Measurements from ENCODE around the gene EPB41L5.
"Not testable (repeated sequence)": the region's sequence is repeated elsewhere in the genome, so short reads cannot be mapped to it uniquely, and the experiment has no call there.

EPB41L5 gene

DNA sequence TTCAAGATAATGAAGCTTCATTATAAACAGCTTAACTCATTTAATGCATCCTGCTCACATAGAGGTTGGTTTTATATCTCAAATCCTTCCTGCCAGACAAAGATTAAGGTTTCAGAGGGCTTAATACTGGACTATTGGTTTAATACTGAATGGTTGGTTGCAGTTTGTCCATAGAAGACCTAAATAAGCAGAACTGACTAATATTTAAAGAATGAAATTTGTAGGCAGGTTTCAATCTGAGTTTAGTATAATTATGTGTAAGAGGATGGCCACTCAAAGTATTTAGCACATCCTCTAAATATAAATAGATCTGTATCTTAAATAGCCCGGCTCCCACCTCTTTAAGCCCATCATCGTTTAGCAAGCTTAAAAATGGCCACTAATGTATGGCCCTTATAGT is 92.5 kb downstream of the EPB41L5 start:
- no peak overlapping the region for H3K4me3 ChIP-seq (ENCODE audit: low read length)
- H3K36me3 ChIP-seq (ENCODE audit: control insufficient read depth, low read depth, low read length) = peaks cover 14% of the 10 kb centered on the region
- H3K27me3 ChIP-seq (ENCODE audit: control insufficient read depth, insufficient read depth, low read length) = no peaks in the 10 kb centered on the region
- H3K4me1 ChIP-seq (ENCODE audit: control insufficient read depth, low read depth, low read length) = no peaks in the 10 kb centered on the region
- no peaks in the 10 kb centered on the region for H3K9me3 ChIP-seq (ENCODE audit: control insufficient read depth, low read depth, low read length)
- no peak overlapping the region for H3K9ac ChIP-seq (ENCODE audit: low read length)
- no peak overlapping the region for H3K27ac ChIP-seq (ENCODE audit: low read length)

DNA sequence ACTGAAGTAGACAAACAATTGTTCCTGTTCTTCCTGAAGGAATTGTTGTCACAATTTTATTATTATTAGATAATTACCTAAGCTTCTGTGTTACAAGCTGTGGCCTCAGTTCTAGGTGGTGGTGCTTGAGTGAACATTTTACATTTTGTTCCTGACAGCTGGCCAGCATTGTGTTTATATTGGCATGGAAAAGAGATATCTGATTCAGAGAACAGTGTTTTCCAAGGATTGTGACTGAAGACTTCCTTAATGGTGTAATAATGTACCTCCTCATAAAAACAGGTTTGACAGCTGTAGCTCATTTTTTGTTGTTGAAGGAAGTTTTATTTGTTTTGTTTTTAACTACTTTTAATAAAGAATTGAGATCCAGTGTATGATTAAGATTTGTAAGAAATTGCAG is 95.2 kb downstream of the EPB41L5 start:
- H3K4me3 ChIP-seq (ENCODE audit: low read length) = no peak overlapping the region
- no peak overlapping the region for H3K9ac ChIP-seq (ENCODE audit: low read length)
- no peak overlapping the region for H3K27ac ChIP-seq (ENCODE audit: low read length)
- H3K9me3 ChIP-seq (ENCODE audit: control insufficient read depth, low read depth, low read length) = no peaks in the 10 kb centered on the region
- no peaks in the 10 kb centered on the region for H3K4me1 ChIP-seq (ENCODE audit: control insufficient read depth, low read depth, low read length)
- H3K36me3 ChIP-seq (ENCODE audit: control insufficient read depth, low read depth, low read length) = peaks cover 7% of the 10 kb centered on the region
- no peaks in the 10 kb centered on the region for H3K27me3 ChIP-seq (ENCODE audit: control insufficient read depth, insufficient read depth, low read length)

DNA sequence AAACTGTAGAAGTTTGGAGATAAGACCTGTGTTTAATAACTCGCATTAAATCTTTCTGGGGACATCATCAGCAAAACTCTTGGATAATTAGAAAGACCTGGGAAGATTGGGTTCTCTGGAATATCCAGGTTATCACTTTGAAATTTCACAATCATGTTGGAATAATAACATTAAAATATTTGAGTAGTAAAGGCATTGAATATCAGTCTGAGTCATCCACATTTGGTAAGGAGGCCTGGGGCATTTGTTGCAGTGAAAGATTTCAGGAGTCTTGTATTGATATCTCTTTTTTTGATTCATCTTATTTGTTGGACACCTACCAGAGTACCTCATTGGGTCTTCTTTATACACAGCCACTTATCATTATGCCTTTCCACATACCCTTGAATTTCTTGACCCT is 95.9 kb downstream of the EPB41L5 start:
- Histone ChIP-seq H3K9me3 (ENCODE audit: control insufficient read depth, low read depth, low read length) (no peaks in the 10 kb centered on the region), H3K9ac (ENCODE audit: low read length) (no peak overlapping the region), H3K4me3 (ENCODE audit: low read length) (no peak overlapping the region), H3K27ac (ENCODE audit: low read length) (no peak overlapping the region), H3K27me3 (ENCODE audit: control insufficient read depth, insufficient read depth, low read length) (no peaks in the 10 kb centered on the region), H3K36me3 (ENCODE audit: control insufficient read depth, low read depth, low read length) (peaks cover 6% of the 10 kb centered on the region), H3K4me1 (ENCODE audit: control insufficient read depth, low read depth, low read length) (no peaks in the 10 kb centered on the region)

DNA sequence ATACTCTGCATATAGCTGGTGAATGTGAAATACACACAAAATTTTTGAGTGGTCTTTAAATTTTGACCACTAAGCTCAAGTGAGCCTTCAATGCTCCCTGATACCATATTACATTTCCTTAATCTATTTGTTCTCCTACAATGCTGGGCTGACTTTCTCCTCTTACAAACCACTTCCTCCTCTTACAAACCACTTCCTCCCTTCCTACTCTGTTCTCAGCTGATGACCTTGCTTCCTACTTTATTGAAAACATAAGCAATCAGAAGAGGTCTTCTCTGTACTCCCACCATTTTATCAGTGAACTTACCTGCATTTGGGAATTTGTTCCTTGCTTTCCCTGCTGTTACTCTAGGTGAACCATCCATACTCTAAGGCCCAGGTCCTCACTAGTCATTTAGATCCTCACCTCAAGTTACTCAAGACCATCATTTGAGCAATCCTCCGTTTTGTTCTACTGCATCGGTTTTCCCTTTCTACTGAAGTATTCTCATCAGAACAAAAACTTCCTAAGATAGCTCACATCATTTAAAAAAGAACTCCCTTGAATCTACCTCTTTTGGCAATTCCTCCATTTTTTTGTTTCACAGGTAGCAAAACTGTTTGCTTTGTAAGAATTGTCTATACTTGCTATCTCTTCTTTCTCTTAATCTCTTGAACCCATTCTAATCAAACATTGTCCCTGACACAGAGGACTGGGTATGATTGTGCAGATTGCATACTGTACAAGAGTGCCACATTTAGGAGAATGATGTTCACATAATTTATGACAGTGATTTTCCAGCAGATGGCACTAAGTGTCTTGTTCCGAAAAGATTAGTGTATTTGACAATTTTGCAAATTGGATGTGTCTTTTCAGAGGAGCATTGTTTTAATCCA is 96.5 kb downstream of the EPB41L5 start:
- Histone ChIP-seq H3K4me3 (ENCODE audit: low read length) (no peak overlapping the region), H3K27ac (ENCODE audit: low read length) (no peak overlapping the region), H3K4me1 (ENCODE audit: control insufficient read depth, low read depth, low read length) (no peaks in the 10 kb centered on the region), H3K9ac (ENCODE audit: low read length) (no peak overlapping the region), H3K27me3 (ENCODE audit: control insufficient read depth, insufficient read depth, low read length) (no peaks in the 10 kb centered on the region), H3K9me3 (ENCODE audit: control insufficient read depth, low read depth, low read length) (no peaks in the 10 kb centered on the region), H3K36me3 (ENCODE audit: control insufficient read depth, low read depth, low read length) (no peaks in the 10 kb centered on the region)

DNA sequence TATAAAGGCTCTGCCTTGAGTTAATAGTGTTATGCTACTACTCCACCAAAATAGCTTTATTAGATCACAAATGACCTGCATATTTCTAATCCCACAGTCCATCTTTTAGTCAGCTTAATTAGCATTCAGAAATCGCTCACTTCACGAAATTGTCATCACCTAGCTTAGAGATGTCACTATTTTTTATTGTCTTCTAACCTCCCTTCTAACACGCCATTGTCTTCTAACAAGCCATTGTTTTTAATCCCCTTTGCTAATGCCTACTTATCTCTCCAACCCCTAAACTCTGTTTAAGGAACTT is 97.1 kb downstream of the EPB41L5 start:
- Histone ChIP-seq H3K4me1 (ENCODE audit: control insufficient read depth, low read depth, low read length) (no peaks in the 10 kb centered on the region), H3K27me3 (ENCODE audit: control insufficient read depth, insufficient read depth, low read length) (no peaks in the 10 kb centered on the region), H3K36me3 (ENCODE audit: control insufficient read depth, low read depth, low read length) (no peaks in the 10 kb centered on the region), H3K9me3 (ENCODE audit: control insufficient read depth, low read depth, low read length) (no peaks in the 10 kb centered on the region), H3K9ac (ENCODE audit: low read length) (no peak overlapping the region), H3K27ac (ENCODE audit: low read length) (no peak overlapping the region), H3K4me3 (ENCODE audit: low read length) (no peak overlapping the region)

DNA sequence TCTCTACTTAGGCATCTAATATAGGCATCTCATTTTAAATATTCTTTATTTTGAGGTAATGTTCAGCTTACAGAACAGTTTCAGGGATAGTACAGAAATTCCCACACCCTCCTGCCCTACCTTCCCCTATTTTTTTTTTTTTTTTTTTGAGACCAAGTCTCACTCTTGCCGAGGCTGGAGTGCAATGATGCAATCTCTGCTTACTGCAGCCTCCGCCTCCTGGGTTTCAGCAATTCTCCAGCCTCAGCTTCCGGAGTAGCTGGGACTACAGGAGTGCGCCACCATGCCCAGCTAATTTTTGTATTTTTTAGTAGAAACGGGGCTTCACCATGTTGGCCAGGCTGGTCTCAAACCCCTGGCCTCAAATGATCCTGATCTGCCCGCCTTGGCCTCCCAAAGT is 97.6 kb downstream of the EPB41L5 start:
- Histone ChIP-seq H3K9me3 (ENCODE audit: control insufficient read depth, low read depth, low read length) (no peaks in the 10 kb centered on the region), H3K27me3 (ENCODE audit: control insufficient read depth, insufficient read depth, low read length) (no peaks in the 10 kb centered on the region), H3K36me3 (ENCODE audit: control insufficient read depth, low read depth, low read length) (no peaks in the 10 kb centered on the region), H3K4me3 (ENCODE audit: low read length) (no peak overlapping the region), H3K27ac (ENCODE audit: low read length) (no peak overlapping the region), H3K9ac (ENCODE audit: low read length) (no peak overlapping the region), H3K4me1 (ENCODE audit: control insufficient read depth, low read depth, low read length) (no peaks in the 10 kb centered on the region)

DNA sequence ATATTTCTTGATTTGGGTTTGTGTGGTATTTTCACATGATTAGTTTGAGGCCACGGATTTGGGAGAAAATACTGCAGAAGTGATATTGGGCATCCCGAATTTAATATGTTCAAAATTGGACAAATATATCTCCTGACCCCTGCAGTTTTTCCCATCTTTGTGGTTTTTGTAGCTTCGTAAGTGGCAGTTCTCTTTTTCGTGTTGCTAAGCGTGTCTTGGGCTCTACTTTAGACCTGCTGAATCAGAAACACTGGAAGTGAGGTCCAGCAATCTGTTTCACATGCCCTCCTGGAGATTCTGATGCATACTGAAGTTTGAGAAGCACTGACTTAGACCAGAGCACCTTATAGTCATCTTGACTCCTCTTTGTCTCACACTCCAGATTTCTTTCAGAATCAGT is 98.3 kb downstream of the EPB41L5 start:
- no peaks in the 10 kb centered on the region for H3K9me3 ChIP-seq (ENCODE audit: control insufficient read depth, low read depth, low read length)
- H3K36me3 ChIP-seq (ENCODE audit: control insufficient read depth, low read depth, low read length) = no peaks in the 10 kb centered on the region
- H3K9ac ChIP-seq (ENCODE audit: low read length) = no peak overlapping the region
- no peak overlapping the region for H3K27ac ChIP-seq (ENCODE audit: low read length)
- H3K4me3 ChIP-seq (ENCODE audit: low read length) = no peak overlapping the region
- no peaks in the 10 kb centered on the region for H3K4me1 ChIP-seq (ENCODE audit: control insufficient read depth, low read depth, low read length)
- H3K27me3 ChIP-seq (ENCODE audit: control insufficient read depth, insufficient read depth, low read length) = no peaks in the 10 kb centered on the region

DNA sequence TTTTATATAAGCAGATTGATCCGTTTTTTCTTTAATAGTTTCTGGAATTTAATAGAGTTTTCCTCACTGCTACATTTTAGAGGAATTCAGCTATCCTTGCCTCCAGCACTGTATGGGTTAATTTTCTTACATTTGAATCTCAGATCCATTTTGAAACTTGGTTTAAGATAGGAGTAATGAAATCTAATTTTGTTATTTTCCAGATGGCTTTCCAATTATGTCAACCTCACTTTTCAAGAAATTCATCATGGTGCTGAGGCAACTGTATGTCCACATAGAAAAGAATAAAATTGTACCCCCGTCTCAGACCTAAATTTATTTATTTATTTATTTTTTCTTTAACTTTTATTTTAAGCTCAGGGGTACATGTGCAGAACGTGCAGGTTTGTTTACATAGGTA is 105.1 kb downstream of the EPB41L5 start:
- Histone ChIP-seq H3K27ac (ENCODE audit: low read length) (no peak overlapping the region), H3K9me3 (ENCODE audit: control insufficient read depth, low read depth, low read length) (no peaks in the 10 kb centered on the region), H3K36me3 (ENCODE audit: control insufficient read depth, low read depth, low read length) (no peaks in the 10 kb centered on the region), H3K4me1 (ENCODE audit: control insufficient read depth, low read depth, low read length) (no peaks in the 10 kb centered on the region), H3K27me3 (ENCODE audit: control insufficient read depth, insufficient read depth, low read length) (no peaks in the 10 kb centered on the region), H3K4me3 (ENCODE audit: low read length) (no peak overlapping the region), H3K9ac (ENCODE audit: low read length) (no peak overlapping the region)

DNA sequence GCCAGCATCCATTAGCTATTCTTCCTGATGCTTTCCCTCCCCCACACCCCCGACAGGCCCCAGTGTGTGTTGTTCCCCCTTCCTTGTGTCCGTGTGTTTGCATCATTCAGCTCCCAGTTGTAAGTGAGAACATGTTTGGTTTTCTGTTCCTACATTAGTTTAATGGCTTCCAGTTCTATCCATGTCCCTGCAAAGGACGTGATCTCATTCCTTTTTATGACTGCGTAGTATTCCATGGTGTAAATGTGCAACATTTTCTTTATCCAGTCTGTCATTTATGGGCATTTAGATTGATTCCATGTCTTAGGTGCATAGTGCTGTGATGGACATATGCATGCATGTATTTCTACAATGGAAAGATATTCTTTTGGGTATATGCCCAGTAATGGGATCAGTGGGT is 105.6 kb downstream of the EPB41L5 start:
- H3K4me1 ChIP-seq (ENCODE audit: control insufficient read depth, low read depth, low read length) = no peaks in the 10 kb centered on the region
- H3K9me3 ChIP-seq (ENCODE audit: control insufficient read depth, low read depth, low read length) = no peaks in the 10 kb centered on the region
- H3K27me3 ChIP-seq (ENCODE audit: control insufficient read depth, insufficient read depth, low read length) = no peaks in the 10 kb centered on the region
- no peaks in the 10 kb centered on the region for H3K36me3 ChIP-seq (ENCODE audit: control insufficient read depth, low read depth, low read length)
- H3K9ac ChIP-seq (ENCODE audit: low read length) = no peak overlapping the region
- no peak overlapping the region for H3K4me3 ChIP-seq (ENCODE audit: low read length)
- H3K27ac ChIP-seq (ENCODE audit: low read length) = no peak overlapping the region

DNA sequence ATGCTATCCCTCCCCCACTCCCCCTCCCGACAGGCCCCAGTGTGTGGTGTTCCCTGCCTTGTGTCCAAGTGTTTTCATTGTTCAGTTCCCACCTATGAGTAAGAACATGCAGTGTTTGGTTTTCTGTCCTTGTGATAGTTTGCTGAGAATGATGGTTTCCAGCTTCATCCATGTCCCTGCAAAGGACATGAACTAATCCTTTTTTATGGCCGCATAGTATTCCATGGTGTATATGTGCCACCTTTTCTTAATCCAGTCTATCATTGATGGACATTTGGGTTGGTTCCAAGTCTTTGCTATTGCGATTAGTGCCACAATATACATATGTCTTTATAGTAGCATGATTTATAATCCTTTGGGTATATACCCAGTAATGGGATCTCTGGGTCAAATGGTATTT is 108.5 kb downstream of the EPB41L5 start:
- not testable (repeated sequence) for H3K9me3 ChIP-seq (ENCODE audit: control insufficient read depth, low read depth, low read length)

DNA sequence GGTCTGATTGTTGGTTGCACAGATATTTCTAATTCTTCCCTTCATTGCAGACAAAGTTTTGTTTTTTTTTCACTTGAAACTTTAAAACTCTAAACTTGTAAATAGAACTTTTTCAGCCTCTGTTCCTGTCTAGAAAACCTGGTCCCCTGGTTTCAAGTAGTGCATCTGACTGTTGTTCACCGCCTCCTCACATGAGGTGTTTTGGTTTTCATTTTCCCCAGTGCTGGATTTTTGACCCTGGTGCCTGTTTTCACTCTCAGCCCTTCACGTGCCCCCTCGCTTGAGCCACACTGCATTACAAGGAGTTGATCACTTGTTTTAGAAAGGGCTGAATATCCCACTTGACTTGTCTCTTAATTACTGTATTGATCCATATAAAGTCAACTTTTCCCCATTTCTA is 110.2 kb downstream of the EPB41L5 start:
- Histone ChIP-seq H3K9ac (ENCODE audit: low read length) (no peak overlapping the region), H3K36me3 (ENCODE audit: control insufficient read depth, low read depth, low read length) (peaks cover 5% of the 10 kb centered on the region), H3K4me1 (ENCODE audit: control insufficient read depth, low read depth, low read length) (no peaks in the 10 kb centered on the region), H3K9me3 (ENCODE audit: control insufficient read depth, low read depth, low read length) (no peaks in the 10 kb centered on the region), H3K27me3 (ENCODE audit: control insufficient read depth, insufficient read depth, low read length) (no peaks in the 10 kb centered on the region), H3K4me3 (ENCODE audit: low read length) (no peak overlapping the region), H3K27ac (ENCODE audit: low read length) (no peak overlapping the region)

More for the DNA sequence above, 108.5 kb downstream of the EPB41L5 start:
- not testable (repeated sequence) for H3K27me3 ChIP-seq (ENCODE audit: control insufficient read depth, insufficient read depth, low read length); H3K9ac ChIP-seq (ENCODE audit: low read length); H3K4me1 ChIP-seq (ENCODE audit: control insufficient read depth, low read depth, low read length); H3K4me3 ChIP-seq (ENCODE audit: low read length); H3K36me3 ChIP-seq (ENCODE audit: control insufficient read depth, low read depth, low read length); H3K27ac ChIP-seq (ENCODE audit: low read length)

DNA sequence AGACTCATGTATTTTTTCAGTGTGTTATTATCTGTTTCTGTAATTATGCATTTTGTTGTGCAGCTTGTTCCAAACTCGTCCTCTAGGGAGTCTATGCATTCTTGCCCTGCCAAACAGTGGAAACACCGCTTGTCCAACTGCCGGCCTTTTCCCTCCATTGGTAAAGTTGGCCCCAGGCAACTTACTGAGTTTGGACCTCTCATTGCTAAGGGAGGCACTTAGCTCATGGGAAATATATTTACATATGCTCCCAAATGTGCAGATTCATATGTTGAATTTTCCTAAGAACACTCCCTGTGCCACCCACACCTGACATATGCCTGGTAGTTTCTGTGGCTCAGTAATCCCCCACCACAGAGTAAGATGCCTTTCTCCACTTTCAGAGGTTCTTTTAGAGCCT is 112.3 kb downstream of the EPB41L5 start:
- no peak overlapping the region for H3K27ac ChIP-seq (ENCODE audit: low read length)
- no peaks in the 10 kb centered on the region for H3K27me3 ChIP-seq (ENCODE audit: control insufficient read depth, insufficient read depth, low read length)
- no peak overlapping the region for H3K4me3 ChIP-seq (ENCODE audit: low read length)
- H3K4me1 ChIP-seq (ENCODE audit: control insufficient read depth, low read depth, low read length) = no peaks in the 10 kb centered on the region
- H3K36me3 ChIP-seq (ENCODE audit: control insufficient read depth, low read depth, low read length) = peaks cover 5% of the 10 kb centered on the region
- no peaks in the 10 kb centered on the region for H3K9me3 ChIP-seq (ENCODE audit: control insufficient read depth, low read depth, low read length)
- no peak overlapping the region for H3K9ac ChIP-seq (ENCODE audit: low read length)
